Naive thymus-derived CD4-positive, alpha-beta T cell (primary cell): Measurements from ENCODE around the gene KRTAP10-1. TPM values are rescaled to one million over a fixed set of nuclear protein-coding genes. Genes with fewer than 3 reads are reported as not detected.

ENCODE experiments used
- ATAC-seq: fragments of 150-1000 bp; cut with Tn5 transposase; 2 replicates; pipeline ENCODE4 v1.10.0; 2021; ENCODE audit warnings: mild to moderate bottlenecking, moderate library complexity
- CTCF ChIA-PET: fragments of 350-600 bp; sonication (Branson Sonifier 250); formaldehyde crosslinking; loops from one replicate; lab custom pipeline; 2021; ENCODE audit warnings: antibody characterized with exemption; lab: Charles Lee
- POLR2A ChIA-PET: fragments of 350-600 bp; sonication (Branson Sonifier 250); formaldehyde crosslinking; loops from one replicate; lab custom pipeline; 2021; ENCODE audit warnings: antibody characterized with exemption, inconsistent platforms; lab: Charles Lee
- DNase-seq, 9 donors: peaks; one replicate each; pipeline versions ENCODE4 v3.0.0 to v3.0.0-alpha.2; 2020 to 2022; ENCODE audit warnings: mixed read lengths in 1 of 9
- H3K27ac ChIP-seq: one replicate; pipeline ENCODE4 v1.7.0; 2013; ENCODE audit warnings: mild to moderate bottlenecking, low read depth, low read length, moderate library complexity
- H3K27me3 ChIP-seq, 2 donors: one replicate each; pipeline ENCODE4 v1.7.0; 2013; ENCODE audit warnings: low read length in 2 of 2, mild to moderate bottlenecking in 2 of 2, moderate library complexity in 2 of 2; ENCODE audit not compliant: control insufficient read depth in 2 of 2, insufficient read depth in 2 of 2
- H3K36me3 ChIP-seq, 3 experiments: 1 replicate in 2 of 3; 2 replicates in 1 of 3; pipeline ENCODE4 v1.7.0; 2013; ENCODE audit warnings: low read length in 3 of 3, mild to moderate bottlenecking in 3 of 3, moderate library complexity in 1 of 3; ENCODE audit not compliant: insufficient read depth in 3 of 3, control insufficient read depth in 2 of 3
- H3K4me1 ChIP-seq, 2 donors: one replicate each; pipeline ENCODE4 v1.7.0; 2013; ENCODE audit warnings: low read length in 2 of 2, mild to moderate bottlenecking in 2 of 2, moderate library complexity in 1 of 2; ENCODE audit not compliant: control insufficient read depth in 2 of 2, insufficient read depth in 2 of 2
- H3K4me3 ChIP-seq: 2 replicates; pipeline ENCODE4 v1.7.0; 2013; ENCODE audit warnings: mild to moderate bottlenecking, low read length
- H3K9me3 ChIP-seq, 3 experiments: 1 replicate in 2 of 3; 2 replicates in 1 of 3; pipeline ENCODE4 v1.7.0; 2013; ENCODE audit warnings: low read length in 3 of 3; ENCODE audit not compliant: control insufficient read depth in 2 of 3
- H3K27ac Mint-ChIP-seq, 9 donors: one replicate each; pipeline ENCODE4 v1.8.0; 2020 to 2022; ENCODE audit warnings: mixed read lengths in 9 of 9, mild to moderate bottlenecking in 8 of 9, moderate library complexity in 5 of 9, inconsistent platforms in 2 of 9
- H3K27me3 Mint-ChIP-seq, 5 donors: one replicate each; pipeline ENCODE4 v1.8.0; 2021 to 2022; ENCODE audit warnings: mixed read lengths in 5 of 5, mild to moderate bottlenecking in 1 of 5
- H3K36me3 Mint-ChIP-seq, 5 donors: one replicate each; pipeline ENCODE4 v1.8.0; 2020 to 2022; ENCODE audit warnings: mixed read lengths in 5 of 5, mild to moderate bottlenecking in 3 of 5, inconsistent platforms in 1 of 5
- H3K4me1 Mint-ChIP-seq, 7 donors: one replicate each; pipeline ENCODE4 v1.8.0; 2020 to 2022; ENCODE audit warnings: mixed read lengths in 7 of 7, mild to moderate bottlenecking in 3 of 7, inconsistent platforms in 1 of 7
- H3K4me3 Mint-ChIP-seq, 10 donors: one replicate each; pipeline ENCODE4 v1.8.0; 2020 to 2022; ENCODE audit warnings: mild to moderate bottlenecking in 10 of 10, mixed read lengths in 10 of 10, moderate library complexity in 6 of 10, inconsistent platforms in 2 of 10
- H3K9me3 Mint-ChIP-seq, 11 donors: one replicate each; pipeline ENCODE4 v1.8.0; 2020 to 2022; ENCODE audit warnings: mixed read lengths in 11 of 11, mild to moderate bottlenecking in 4 of 11, inconsistent platforms in 1 of 11, moderate library complexity in 1 of 11
- intact Hi-C, 2 donors: fragments of 100-400 bp; cut with micrococcal nuclease; formaldehyde crosslinking; loops; one replicate each; pipeline ENCODE4 v1.15.1; 2023
- polyA plus RNA-seq, 2 donors: library from polyadenylated mRNA; unstranded; fragments of 300-500 nt; fragmentation: Illumina TruSeq; gene quantifications; one replicate each; pipeline ENCODE4 v1.2.3, GENCODE V29; 2021
- total RNA-seq, 6 experiments: library from RNA in 5 of 6; stranded (reverse) in 5 of 6; gene quantifications; 1 replicate in 5 of 6; 2 replicates in 1 of 6; pipeline ENCODE4 v1.2.3 and lab custom pipeline; 2021 to 2026

Gene KRTAP10-1
- total and polyA plus RNA-seq, 7 experiments from 2014 or later, result not detected

DNA sequence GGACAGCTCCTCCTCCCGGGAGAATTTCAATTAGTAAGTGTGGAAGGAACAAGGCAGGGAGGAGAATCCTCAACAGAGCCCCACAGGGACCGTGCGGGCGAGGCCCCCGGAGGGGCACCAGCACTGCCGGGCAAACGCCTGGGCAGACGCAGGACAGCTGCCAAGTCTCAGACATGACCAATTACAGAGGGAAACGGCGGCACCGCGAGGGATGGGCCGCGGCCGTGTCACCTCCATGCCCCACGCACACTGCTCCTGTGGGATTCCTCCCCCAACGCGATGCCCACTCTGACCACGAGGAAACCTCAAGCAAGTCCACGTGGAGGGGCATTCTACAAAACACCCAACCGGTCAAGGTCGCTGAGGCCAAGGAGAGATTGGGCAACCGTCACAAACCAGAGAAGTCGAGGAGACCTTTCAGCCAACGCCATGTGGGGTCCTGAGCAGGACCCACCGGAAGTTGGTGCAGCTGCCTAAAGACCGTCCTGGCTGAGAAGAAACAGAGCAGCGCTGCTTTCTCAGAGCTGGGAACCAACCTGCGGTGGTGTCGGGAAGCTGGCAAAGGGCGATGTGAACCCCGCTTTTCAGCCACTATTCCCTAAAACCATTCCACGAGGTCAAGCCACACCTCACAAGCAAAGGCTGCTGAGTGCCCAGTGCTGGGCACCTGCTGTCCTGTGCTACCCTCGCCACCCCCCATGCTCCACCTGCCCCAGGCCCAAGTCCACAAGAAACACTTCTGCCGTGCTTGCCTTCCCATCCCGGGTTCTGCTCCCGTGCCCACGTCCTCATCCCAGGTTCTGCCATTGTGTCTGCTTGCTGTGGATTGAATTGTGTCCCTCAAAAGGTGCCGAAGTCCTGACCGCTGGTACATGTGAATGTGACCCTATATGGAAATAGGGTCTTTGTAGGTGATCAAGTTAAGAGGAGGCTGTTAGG, 32.1 kb upstream of the KRTAP10-1 start:
- Mint-ChIP-seq H3K27me3 (peaks cover 0 to 7% (median 4%) of the 10 kb centered on the region in 5 donors), H3K36me3 (peaks cover 0 to 4% (median 3%) of the 10 kb centered on the region in 5 donors), H3K4me1 (peaks cover 0 to 15% (median 5%) of the 10 kb centered on the region in 7 donors), H3K27ac (peak overlapping the region in 2 of 9 donors; percentile 27 to 64), H3K4me3 (peak overlapping the region in 1 of 10 donors; percentile 38), H3K9me3 (peaks cover 0 to 27% (median 10%) of the 10 kb centered on the region in 11 donors)
- ChIA-PET POLR2A (interaction anchor here (0.6 kb wide), 1 partner anchor 726 kb away, joined by 3 read pairs; no protein-coding TSS in a partner anchor), CTCF (interaction anchor here (0.6 kb wide), 1 partner anchor 55 kb away, joined by 4 read pairs; no protein-coding TSS in a partner anchor)
- ATAC-seq (no peak), DNase-seq (no peak)
- peaks cover 0 to 4% (median 0%) of the 10 kb centered on the region in 3 experiments for H3K9me3 ChIP-seq
- no peak overlapping the region for H3K4me3 ChIP-seq
- no peaks in the 10 kb centered on the region for H3K4me1 ChIP-seq
- H3K27ac ChIP-seq, result no peak overlapping the region
- no peaks in the 10 kb centered on the region for H3K27me3 ChIP-seq
- H3K36me3 ChIP-seq, result no peaks in the 10 kb centered on the region
- intact Hi-C loops, result no loop called here

GRCh38 chr21:44571296-44571695, 31.3 kb upstream of the KRTAP10-1 start:
- no peak for ATAC-seq
- Histone ChIP-seq H3K4me1 (no peaks in the 10 kb centered on the region), H3K9me3 (peaks cover 0 to 4% (median 0%) of the 10 kb centered on the region in 3 experiments), H3K27me3 (no peaks in the 10 kb centered on the region), H3K4me3 (no peak overlapping the region), H3K36me3 (no peaks in the 10 kb centered on the region), H3K27ac (no peak overlapping the region)
- Mint-ChIP-seq H3K27me3 (peaks cover 0 to 11% (median 4%) of the 10 kb centered on the region in 5 donors), H3K27ac (peak overlapping the region in 2 of 9 donors; percentile 27 to 64), H3K9me3 (peaks cover 0 to 21% (median 5%) of the 10 kb centered on the region in 11 donors), H3K4me3 (no peak overlapping the region), H3K36me3 (peaks cover 0 to 4% (median 3%) of the 10 kb centered on the region in 5 donors), H3K4me1 (peaks cover 0 to 15% (median 5%) of the 10 kb centered on the region in 7 donors)
- intact Hi-C loops, result no loop called here
- CTCF ChIA-PET, result no interaction called here
- DNase-seq, result no peak
- POLR2A ChIA-PET, result no interaction called here

DNA sequence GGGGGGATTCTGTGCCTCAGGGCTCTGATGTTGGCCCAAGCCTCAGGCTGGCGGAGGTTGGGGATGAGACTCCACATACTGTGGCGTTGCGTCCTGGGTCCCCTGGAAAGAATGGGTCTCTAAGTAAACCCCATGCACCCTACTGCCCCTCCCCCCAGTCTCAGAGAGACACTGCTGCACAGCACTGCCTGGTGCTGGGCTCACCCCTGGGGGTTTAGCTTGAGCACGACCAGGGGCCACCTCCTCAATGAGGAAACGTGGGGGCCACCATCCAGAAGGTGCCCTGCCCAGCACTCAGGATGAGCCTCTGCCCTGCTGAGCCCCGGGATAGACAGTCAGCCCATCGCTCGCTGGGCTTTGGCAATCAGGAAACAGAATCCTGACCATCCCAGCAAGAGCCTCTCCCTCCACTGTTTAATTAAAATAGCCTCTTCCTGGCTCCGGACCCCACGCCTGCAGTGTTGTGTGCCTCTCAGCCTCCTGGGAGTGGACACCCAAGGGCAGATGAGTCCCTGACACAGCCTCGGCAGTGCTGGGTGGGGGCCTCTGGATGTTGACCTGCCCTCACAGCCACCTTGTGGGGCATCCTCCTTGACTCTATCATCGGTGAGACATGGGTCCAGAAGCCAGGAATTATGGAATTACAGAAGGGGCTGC, 30.0 kb upstream of the KRTAP10-1 start:
- H3K27me3 Mint-ChIP-seq, result peaks cover 0 to 11% (median 0%) of the 10 kb centered on the region in 5 donors
- Histone ChIP-seq H3K27me3 (no peaks in the 10 kb centered on the region), H3K4me3 (no peak overlapping the region), H3K4me1 (peaks cover 0 to 2% of the 10 kb centered on the region in 2 donors), H3K9me3 (peaks cover 0 to 4% (median 0%) of the 10 kb centered on the region in 3 experiments), H3K36me3 (no peaks in the 10 kb centered on the region), H3K27ac (no peak overlapping the region)
- intact Hi-C loops, result no loop called here
- no peak overlapping the region for H3K27ac Mint-ChIP-seq
- peaks cover 0 to 15% (median 0%) of the 10 kb centered on the region in 11 donors for H3K9me3 Mint-ChIP-seq
- H3K36me3 Mint-ChIP-seq, result peaks cover 0 to 8% (median 3%) of the 10 kb centered on the region in 5 donors
- peaks cover 5 to 13% (median 8%) of the 10 kb centered on the region in 7 donors for H3K4me1 Mint-ChIP-seq
- DNase-seq (no peak), ATAC-seq (no peak)
- ChIA-PET CTCF (no interaction called here), POLR2A (no interaction called here)
- H3K4me3 Mint-ChIP-seq, result no peak overlapping the region

DNA sequence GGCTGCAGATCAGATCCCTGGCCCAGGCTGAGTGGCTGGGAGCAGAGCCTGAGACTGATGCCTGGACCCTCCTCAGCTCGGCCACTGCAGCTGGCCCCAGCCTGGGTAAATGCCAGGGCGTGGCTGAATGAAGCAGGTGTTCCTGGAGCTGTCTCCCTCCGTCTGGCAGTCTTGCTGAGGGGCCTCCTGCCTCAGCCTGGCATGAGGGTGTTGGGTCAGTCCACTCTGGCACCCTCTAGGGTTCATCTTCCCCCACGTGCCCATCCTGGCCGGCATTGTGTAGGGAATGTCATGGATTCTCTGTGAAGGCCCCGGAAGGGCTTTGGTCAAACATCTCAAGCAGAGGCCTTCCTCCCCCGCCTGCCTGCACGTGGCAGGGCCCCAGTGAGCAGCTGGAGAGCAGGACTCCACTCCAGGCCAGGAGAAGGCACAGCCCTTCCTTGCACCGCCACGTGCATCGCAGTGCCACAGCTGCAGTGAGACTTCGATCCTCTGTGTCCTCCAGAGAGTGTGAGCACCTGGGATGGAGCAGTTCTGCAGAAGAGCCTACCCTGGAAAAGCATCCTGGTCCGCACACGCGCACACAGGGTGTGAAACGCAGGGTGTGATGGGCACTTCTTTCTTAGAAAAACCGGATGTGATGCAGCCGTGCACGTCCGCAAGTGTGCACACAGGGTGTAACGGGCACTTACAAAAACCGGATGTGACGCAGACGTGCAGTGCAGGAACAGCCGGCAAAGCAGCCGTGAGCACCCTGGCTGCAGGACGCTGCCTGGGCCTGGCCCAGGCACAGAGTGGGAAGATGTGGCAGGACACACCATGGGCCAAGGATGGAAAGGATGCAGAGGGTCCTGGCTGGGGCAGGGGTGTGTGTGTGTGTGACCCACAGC, 28.9 kb upstream of the KRTAP10-1 start:
- peaks cover 0 to 9% (median 3%) of the 10 kb centered on the region in 5 donors for H3K36me3 Mint-ChIP-seq
- H3K36me3 ChIP-seq, result no peaks in the 10 kb centered on the region
- peaks cover 0 to 10% of the 10 kb centered on the region in 2 donors for H3K4me1 ChIP-seq
- H3K4me3 ChIP-seq, result no peak overlapping the region
- H3K9me3 ChIP-seq, result peaks cover 0 to 4% (median 0%) of the 10 kb centered on the region in 3 experiments
- ChIA-PET POLR2A (interaction anchor here (0.8 kb wide), 1 partner anchor 138 kb away, joined by 3 read pairs; no protein-coding TSS in a partner anchor), CTCF (no interaction called here)
- H3K27me3 Mint-ChIP-seq, result peaks cover 0 to 5% (median 0%) of the 10 kb centered on the region in 5 donors
- no peaks in the 10 kb centered on the region for H3K27me3 ChIP-seq
- intact Hi-C loops, result no loop called here
- H3K9me3 Mint-ChIP-seq, result peaks cover 0 to 18% (median 0%) of the 10 kb centered on the region in 11 donors
- no peak for DNase-seq
- peak overlapping the region in 2 of 10 donors; percentile 5 to 44 for H3K4me3 Mint-ChIP-seq
- ATAC-seq, result no peak
- H3K27ac Mint-ChIP-seq, result peak overlapping the region in 3 of 9 donors; percentile 42 to 88 (median 83)
- no peak overlapping the region for H3K27ac ChIP-seq
- peaks cover 12 to 16% (median 14%) of the 10 kb centered on the region in 7 donors for H3K4me1 Mint-ChIP-seq

GRCh38 chr21:44568261-44568660, 28.3 kb upstream of the KRTAP10-1 start:
- DNase-seq (no peak), ATAC-seq (no peak)
- H3K27me3 ChIP-seq, result no peaks in the 10 kb centered on the region
- no peaks in the 10 kb centered on the region for H3K36me3 ChIP-seq
- POLR2A ChIA-PET, result interaction anchor here (0.8 kb wide), 1 partner anchor 139 kb away, joined by 3 read pairs; no protein-coding TSS in a partner anchor
- no peak overlapping the region for H3K27ac Mint-ChIP-seq
- H3K4me3 ChIP-seq, result no peak overlapping the region
- H3K9me3 Mint-ChIP-seq, result peaks cover 0 to 20% (median 2%) of the 10 kb centered on the region in 11 donors
- CTCF ChIA-PET, result no interaction called here
- H3K36me3 Mint-ChIP-seq, result peaks cover 1 to 9% (median 3%) of the 10 kb centered on the region in 5 donors
- H3K4me3 Mint-ChIP-seq, result no peak overlapping the region
- peaks cover 0 to 10% of the 10 kb centered on the region in 2 donors for H3K4me1 ChIP-seq
- peaks cover 12 to 16% (median 14%) of the 10 kb centered on the region in 7 donors for H3K4me1 Mint-ChIP-seq
- H3K27me3 Mint-ChIP-seq, result peaks cover 0 to 5% (median 0%) of the 10 kb centered on the region in 5 donors
- intact Hi-C loops, result no loop called here
- H3K9me3 ChIP-seq, result peaks cover 0 to 4% (median 0%) of the 10 kb centered on the region in 3 experiments
- H3K27ac ChIP-seq, result no peak overlapping the region
